ENCODE results near the gene TCF4.

Gene TCF4

GRCh38 chr18:55588111-55588869, at the start of gene TCF4:
TSS of gene TCF4 (minus strand) at chr18:55588192. CDS start at chr18:55587116, 1,076 bp downstream.
- peak; percentile 72 for DNase-seq

GRCh38 chr18:55637204-55637603, 49.2 kb upstream of the TCF4 start:
- no peak for DNase-seq

GRCh38 chr18:55635439-55635838, 47.4 kb upstream of the TCF4 start:
- DNase-seq = no peak

GRCh38 chr18:55634545-55634944, 46.6 kb upstream of the TCF4 start:
- DNase-seq = peak; percentile 90

- no peak for DNase-seq
These were observed 45.0 kb upstream of the TCF4 start for GRCh38 chr18:55633032-55633431.

- DNase-seq = no peak
These were observed 41.1 kb upstream of the TCF4 start for GRCh38 chr18:55629133-55629532.

GRCh38 chr18:55627007-55627406, 39.0 kb upstream of the TCF4 start:
- no peak for DNase-seq

- DNase-seq = no peak
These were observed 37.9 kb upstream of the TCF4 start for GRCh38 chr18:55625901-55626300.

GRCh38 chr18:55623626-55624025, 35.6 kb upstream of the TCF4 start:
- DNase-seq = no peak

- DNase-seq = no peak
These were observed 22.5 kb upstream of the TCF4 start for GRCh38 chr18:55610506-55610905.

GRCh38 chr18:55609160-55609825, 21.3 kb upstream of the TCF4 start:
- no peak for DNase-seq

GRCh38 chr18:55608497-55608896, 20.5 kb upstream of the TCF4 start:
- no peak for DNase-seq

- DNase-seq = no peak
These were observed 19.8 kb upstream of the TCF4 start for GRCh38 chr18:55607773-55608172.

- DNase-seq = no peak
These were observed 17.8 kb upstream of the TCF4 start for GRCh38 chr18:55605733-55606338.

GRCh38 chr18:55603775-55604174, 15.8 kb upstream of the TCF4 start:
- no peak for DNase-seq

GRCh38 chr18:55593888-55594287, 5.9 kb upstream of the TCF4 start:
- no peak for DNase-seq

- DNase-seq = no peak
These were observed 4.6 kb upstream of the TCF4 start for GRCh38 chr18:55592572-55592971.

- DNase-seq = no peak
These were observed 4.1 kb upstream of the TCF4 start for GRCh38 chr18:55592106-55592505.

GRCh38 chr18:55589625-55590291, 1.8 kb upstream of the TCF4 start:
- peak; percentile 92 for DNase-seq

GRCh38 chr18:55588870-55589595, 1.0 kb upstream of the TCF4 start:
- peak; percentile 19 for DNase-seq

GRCh38 chr18:55587418-55588110, 428 bp downstream of the TCF4 start:
- peak; percentile 35 for DNase-seq

- peak; percentile 18 for DNase-seq
These were observed 2.0 kb downstream of the TCF4 start for GRCh38 chr18:55585920-55586561.
